SK-N-SH (cell line): ENCODE measurements around the gene TAS2R38.

ENCODE experiments used
- CTCF ChIP-seq: fragments of 200-600 bp; sonication (generic); IDR thresholded peaks from 2 replicates; pipeline ENCODE4 v1.6.1; 2017; ENCODE audit warnings: antibody characterized with exemption, mild to moderate bottlenecking, moderate library complexity
- GABPA ChIP-seq: IDR thresholded peaks from 2 replicates; pipeline ENCODE4 v1.4.0; 2012; ENCODE audit warnings: low read depth, mild to moderate bottlenecking
- MAX ChIP-seq: IDR thresholded peaks from 2 replicates; pipeline ENCODE4 v1.4.0; 2012; ENCODE audit warnings: low read depth
- NRF1 ChIP-seq: IDR thresholded peaks from 2 replicates; pipeline ENCODE4 v1.6.1; 2012; ENCODE audit warnings: low read depth, mild to moderate bottlenecking, low read length
- RAD21 ChIP-seq: IDR thresholded peaks from 2 replicates; pipeline ENCODE4 v1.6.1; 2012; ENCODE audit warnings: mild to moderate bottlenecking, low read length
- RCOR1 ChIP-seq: fragments of 150-350 bp; IDR thresholded peaks from 2 replicates; pipeline ENCODE4 v1.6.1; 2017; ENCODE audit warnings: antibody characterized with exemption, low read length
- RFX5 ChIP-seq: IDR thresholded peaks from 2 replicates; pipeline ENCODE4 v1.6.1; 2012; ENCODE audit warnings: mild to moderate bottlenecking, improper control_type of control experiment, low read length

GRCh38 chr7:142018154-142018553 lies 44.6 kb upstream of the TAS2R38 start:
- no peak for TF ChIP-seq CTCF
- no peak for TF ChIP-seq RFX5
- no peak for TF ChIP-seq MAX
- TF ChIP-seq RCOR1 = no peak
- TF ChIP-seq NRF1 = no peak
- TF ChIP-seq GABPA = no peak
- no peak for TF ChIP-seq RAD21
